Fibroblast of the aortic adventitia (primary cell): ENCODE data around the gene DHFR. TPM values are rescaled to one million over a fixed set of nuclear protein-coding genes. Genes with fewer than 3 reads are reported as not detected.

Experiments used
- DNase-seq: peaks from one replicate; pipeline ENCODE4 v3.0.0-alpha.2; 2010; ENCODE audit warnings: low read depth
- H3K4me3 ChIP-seq: 2 replicates; pipeline ENCODE4 v1.5.1; 2011; ENCODE audit warnings: low read depth, mild to moderate bottlenecking, control low read depth, low read length, moderate library complexity
- total RNA-seq: library from RNA; depleted of rRNA; stranded (reverse); fragments of >200 nt; gene quantifications from 2 replicates; pipeline ENCODE4 v1.2.3, GENCODE V29; 2012; ENCODE audit warnings: low replicate concordance
- TF ChIP-seq, protein P1 (sequence below): IDR thresholded peaks from 2 replicates; pipeline ENCODE4 v1.5.1; 2011; ENCODE audit warnings: mild to moderate bottlenecking, low read length, control low read depth, inconsistent platforms; ENCODE audit not compliant: insufficient read depth

The DHFR gene
- total RNA-seq, 1 donor = 49.5 TPM

DNA sequence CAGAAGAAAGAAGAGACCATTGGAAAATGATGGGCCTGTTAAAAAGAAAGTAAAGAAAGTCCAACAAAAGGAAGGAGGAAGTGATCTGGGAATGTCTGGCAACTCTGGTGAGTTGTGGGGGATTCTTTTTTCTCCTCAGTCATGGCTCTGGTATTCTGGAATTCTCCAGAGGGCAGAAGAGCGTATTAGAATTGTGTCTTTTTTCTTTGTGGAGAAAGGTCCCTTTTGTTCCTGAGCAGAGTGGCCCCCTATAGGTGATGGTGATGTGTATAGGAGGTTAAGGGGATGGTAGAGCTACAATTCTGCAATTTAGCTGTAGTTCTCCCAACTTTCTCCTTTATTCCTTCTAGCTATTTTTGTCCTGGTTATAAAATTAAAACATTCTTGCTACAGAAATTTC is 1.6 kb upstream of the DHFR start:
- DNase-seq = no peak
- H3K4me3 ChIP-seq = no peak overlapping the region
- TF ChIP-seq, protein P1, sequence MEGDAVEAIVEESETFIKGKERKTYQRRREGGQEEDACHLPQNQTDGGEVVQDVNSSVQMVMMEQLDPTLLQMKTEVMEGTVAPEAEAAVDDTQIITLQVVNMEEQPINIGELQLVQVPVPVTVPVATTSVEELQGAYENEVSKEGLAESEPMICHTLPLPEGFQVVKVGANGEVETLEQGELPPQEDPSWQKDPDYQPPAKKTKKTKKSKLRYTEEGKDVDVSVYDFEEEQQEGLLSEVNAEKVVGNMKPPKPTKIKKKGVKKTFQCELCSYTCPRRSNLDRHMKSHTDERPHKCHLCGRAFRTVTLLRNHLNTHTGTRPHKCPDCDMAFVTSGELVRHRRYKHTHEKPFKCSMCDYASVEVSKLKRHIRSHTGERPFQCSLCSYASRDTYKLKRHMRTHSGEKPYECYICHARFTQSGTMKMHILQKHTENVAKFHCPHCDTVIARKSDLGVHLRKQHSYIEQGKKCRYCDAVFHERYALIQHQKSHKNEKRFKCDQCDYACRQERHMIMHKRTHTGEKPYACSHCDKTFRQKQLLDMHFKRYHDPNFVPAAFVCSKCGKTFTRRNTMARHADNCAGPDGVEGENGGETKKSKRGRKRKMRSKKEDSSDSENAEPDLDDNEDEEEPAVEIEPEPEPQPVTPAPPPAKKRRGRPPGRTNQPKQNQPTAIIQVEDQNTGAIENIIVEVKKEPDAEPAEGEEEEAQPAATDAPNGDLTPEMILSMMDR = peak; percentile 3

DNA sequence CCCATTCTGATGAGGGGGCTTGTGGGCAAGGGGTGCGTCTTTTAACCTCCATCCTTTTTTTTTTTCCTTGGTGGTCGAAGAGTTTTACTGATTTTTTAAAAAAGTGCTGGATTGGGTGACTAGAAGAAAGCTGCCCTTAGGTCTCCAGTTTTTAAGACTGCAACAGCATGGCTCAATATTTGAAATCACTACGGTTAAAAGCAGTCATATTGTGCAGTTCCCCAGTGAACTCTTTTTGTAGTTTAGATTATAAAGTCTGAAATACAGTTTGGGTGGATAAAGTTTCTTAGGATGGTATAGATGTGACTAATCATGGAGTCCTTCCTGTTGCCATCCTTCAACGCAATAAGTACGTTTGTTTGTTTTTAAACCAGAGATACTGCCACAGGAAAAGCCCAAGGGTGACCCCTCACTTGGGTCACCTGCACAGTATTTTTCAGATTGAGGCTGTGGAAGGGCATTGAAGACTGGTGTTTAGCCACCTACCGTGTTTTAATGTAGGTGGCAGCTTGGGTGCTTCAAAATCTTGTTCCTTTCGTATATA is 520 bp upstream of the DHFR start:
- TF ChIP-seq, protein P1 = no peak
- peak; percentile 9 for DNase-seq
- H3K4me3 ChIP-seq = peak overlapping the region; percentile 95

DNA sequence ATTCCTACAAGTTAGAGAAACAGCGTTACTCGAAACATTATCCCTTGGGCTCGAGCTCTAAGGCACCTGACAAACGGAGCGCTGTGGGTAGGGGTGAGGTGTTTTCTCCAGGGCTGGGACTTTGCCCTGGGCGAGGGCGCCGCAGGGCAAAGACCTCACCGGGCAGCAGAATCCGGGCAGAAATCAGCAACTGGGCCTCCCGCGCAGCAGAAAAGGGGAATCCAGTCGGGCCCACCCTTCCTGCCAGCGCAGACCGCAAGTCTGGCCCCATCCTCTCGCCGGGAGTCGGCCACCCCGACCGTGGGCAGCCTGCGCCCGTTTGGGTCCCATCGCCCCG is 761 bp downstream of the DHFR start:
- TF ChIP-seq, protein P1 = no peak
- peak overlapping the region; percentile 85 for H3K4me3 ChIP-seq
- no peak for DNase-seq

DNA sequence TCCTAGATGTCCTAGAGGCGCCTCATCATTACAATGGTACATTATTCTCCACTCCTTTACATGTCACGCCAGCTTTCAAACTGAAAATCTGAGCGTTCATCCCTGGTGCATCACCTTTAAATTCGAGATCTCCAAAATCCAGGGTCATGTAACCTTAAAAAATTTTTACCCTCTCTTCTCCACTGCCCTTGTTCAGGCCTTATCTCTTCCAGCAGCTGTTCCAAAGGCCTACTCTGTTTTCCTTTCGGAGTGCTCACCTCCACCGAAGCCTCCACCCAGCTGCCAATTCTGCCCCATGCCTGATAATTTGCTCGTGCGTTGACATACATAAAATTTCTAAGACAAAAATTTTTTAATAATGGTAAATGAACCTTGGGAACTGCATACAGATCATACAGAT is 1.3 kb downstream of the DHFR start:
- TF ChIP-seq, protein P1 = no peak
- peak overlapping the region; percentile 85 for H3K4me3 ChIP-seq
- no peak for DNase-seq

DNA sequence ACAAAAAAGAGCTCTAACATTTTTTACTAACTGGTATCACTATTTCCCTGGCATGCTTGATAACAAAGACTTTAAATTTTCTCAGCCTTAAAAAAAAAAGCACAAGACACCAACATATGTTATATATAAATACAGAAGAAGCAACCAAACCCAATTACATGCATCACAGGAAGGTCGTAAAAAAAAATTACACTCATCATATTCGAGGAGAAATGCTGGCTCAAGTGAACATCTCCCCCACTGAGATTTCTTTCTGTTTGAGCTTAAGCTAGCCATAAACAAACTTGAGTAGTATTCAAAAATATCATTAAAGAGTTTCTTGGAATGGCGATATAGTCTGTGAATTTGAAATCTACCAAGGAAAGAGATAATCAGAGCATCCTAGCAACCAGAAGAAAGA is 7.9 kb downstream of the DHFR start:
- DNase-seq = no peak
- no peak overlapping the region for H3K4me3 ChIP-seq
- TF ChIP-seq, protein P1 = no peak

DNA sequence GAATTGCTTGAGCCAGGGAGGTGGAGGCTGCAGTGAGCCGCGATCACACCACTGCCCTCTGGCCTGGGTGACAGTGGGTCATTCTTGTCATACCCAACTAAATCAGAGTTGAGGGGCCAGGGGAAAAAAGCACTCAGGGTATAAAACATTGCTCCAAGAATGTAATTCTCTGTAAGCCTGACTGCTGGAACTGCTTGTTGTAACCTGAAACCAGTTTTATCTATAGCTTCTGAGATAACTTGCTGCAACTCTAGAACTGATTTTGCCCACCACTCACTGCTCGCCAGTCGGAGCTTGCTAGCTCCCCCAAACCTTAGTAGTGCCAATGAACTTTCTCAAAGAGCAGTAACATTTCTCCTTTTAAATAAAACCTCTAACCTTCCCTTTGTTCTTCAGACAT is 9.9 kb downstream of the DHFR start:
- no peak overlapping the region for H3K4me3 ChIP-seq
- TF ChIP-seq, protein P1 = no peak
- DNase-seq = peak; percentile 13

DNA sequence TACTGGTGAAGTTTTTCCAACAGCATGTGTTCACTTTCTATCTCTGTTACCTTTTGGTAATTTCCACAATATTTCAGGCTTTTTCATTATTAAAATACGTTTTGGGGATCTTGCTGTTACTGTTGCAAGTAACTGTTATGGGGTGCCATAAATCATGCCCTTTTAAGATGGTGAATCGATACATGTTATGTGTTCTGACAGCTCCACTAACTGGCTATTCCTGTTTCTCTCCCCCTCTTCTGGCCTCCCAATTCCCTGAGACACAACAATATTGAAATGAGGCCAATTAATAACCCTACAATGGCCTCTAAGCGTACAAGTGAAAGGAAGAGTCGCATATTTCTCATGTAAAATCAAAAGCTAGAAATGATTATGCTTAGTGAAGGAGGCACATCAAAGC is 13.4 kb downstream of the DHFR start:
- no peak for DNase-seq
- no peak overlapping the region for H3K4me3 ChIP-seq
- TF ChIP-seq, protein P1 = no peak
